ENCODE measurements around the gene HIRIP3.

Gene HIRIP3

GRCh38 chr16:29988346-29989075 is 6.9 kb downstream of the HIRIP3 start:
- Histone ChIP-seq H3K9ac (ENCODE audit: low read length) (no peak overlapping the region), H3K36me3 (replicated peaks; ENCODE audit: insufficient read depth, low read length) (peaks cover 6% of the 10 kb centered on the region; the same call in 1 of the 2 replicates), H4K20me1 (ENCODE audit: insufficient read depth, low read length) (no peaks in the 10 kb centered on the region)

GRCh38 chr16:29987371-29988085 is 7.9 kb downstream of the HIRIP3 start:
- H3K27ac ChIP-seq (ENCODE audit: low read length), result no peak overlapping the region
- H3K9me2 ChIP-seq (replicated peaks; ENCODE audit: insufficient read depth, low read length), result no peaks in the 10 kb centered on the region
- H3K9ac ChIP-seq (ENCODE audit: low read length), result no peak overlapping the region
- no peak for TF ChIP-seq EZH2phosphoT487 (IDR thresholded peaks at IDR 0.05; ENCODE audit: low read length)
- TF ChIP-seq EZH2 (optimal IDR thresholded peaks at IDR 0.05; ENCODE audit: low read depth, low read length), result no peak
- no peak for TF ChIP-seq CTCF (IDR thresholded peaks at IDR 0.05; ENCODE audit: low read length)
- H3K4me3 ChIP-seq (ENCODE audit: low read length), result no peak overlapping the region
- DNase-seq, result no peak
- no peaks in the 10 kb centered on the region for H4K20me1 ChIP-seq (ENCODE audit: insufficient read depth, low read length)
- peaks cover 8% of the 10 kb centered on the region; the same call in 1 of the 2 replicates for H3K36me3 ChIP-seq (replicated peaks; ENCODE audit: insufficient read depth, low read length)
- no peak overlapping the region for H3K4me2 ChIP-seq (ENCODE audit: low read depth, low read length)
- H3K4me1 ChIP-seq (ENCODE audit: low read length), result no peaks in the 10 kb centered on the region
- H3K9me3 ChIP-seq (replicated peaks; ENCODE audit: insufficient read depth, low read length), result no peaks in the 10 kb centered on the region
- no peak overlapping the region for H2AFZ ChIP-seq (ENCODE audit: low read length)
- H3K79me2 ChIP-seq (ENCODE audit: low read length), result no peaks in the 10 kb centered on the region
- H3F3A ChIP-seq (ENCODE audit: insufficient read depth, low read length), result peaks cover 9% of the 10 kb centered on the region; the same call in 1 of the 2 replicates
- no peaks in the 10 kb centered on the region for H3K27me3 ChIP-seq (replicated peaks; ENCODE audit: insufficient read depth, low read length)

More at GRCh38 chr16:29988346-29989075, 6.9 kb downstream of the HIRIP3 start:
- Histone ChIP-seq H3K9me3 (replicated peaks; ENCODE audit: insufficient read depth, low read length) (no peaks in the 10 kb centered on the region), H2AFZ (ENCODE audit: low read length) (no peak overlapping the region), H3K4me2 (ENCODE audit: low read depth, low read length) (no peak overlapping the region), H3K4me3 (ENCODE audit: low read length) (no peak overlapping the region), H3K27ac (ENCODE audit: low read length) (no peak overlapping the region), H3K27me3 (replicated peaks; ENCODE audit: insufficient read depth, low read length) (no peaks in the 10 kb centered on the region), H3K9me2 (replicated peaks; ENCODE audit: insufficient read depth, low read length) (no peaks in the 10 kb centered on the region), H3F3A (ENCODE audit: insufficient read depth, low read length) (peaks cover 9% of the 10 kb centered on the region; the same call in 1 of the 2 replicates), H3K4me1 (ENCODE audit: low read length) (no peaks in the 10 kb centered on the region), H3K79me2 (ENCODE audit: low read length) (no peaks in the 10 kb centered on the region)
- no peak for TF ChIP-seq EZH2 (optimal IDR thresholded peaks at IDR 0.05; ENCODE audit: low read depth, low read length)
- no peak for TF ChIP-seq CTCF (IDR thresholded peaks at IDR 0.05; ENCODE audit: low read length)
- TF ChIP-seq EZH2phosphoT487 (IDR thresholded peaks at IDR 0.05; ENCODE audit: low read length), result no peak
- no peak for DNase-seq

GRCh38 chr16:29986931-29987330 is 8.5 kb downstream of the HIRIP3 start:
- Histone ChIP-seq H3K79me2 (ENCODE audit: low read length) (no peaks in the 10 kb centered on the region), H4K20me1 (ENCODE audit: insufficient read depth, low read length) (no peaks in the 10 kb centered on the region), H3K9me3 (replicated peaks; ENCODE audit: insufficient read depth, low read length) (no peaks in the 10 kb centered on the region), H3K4me1 (ENCODE audit: low read length) (no peaks in the 10 kb centered on the region), H3K9me2 (replicated peaks; ENCODE audit: insufficient read depth, low read length) (no peaks in the 10 kb centered on the region), H3K4me3 (ENCODE audit: low read length) (no peak overlapping the region), H3K27me3 (replicated peaks; ENCODE audit: insufficient read depth, low read length) (no peaks in the 10 kb centered on the region), H3K4me2 (ENCODE audit: low read depth, low read length) (no peak overlapping the region), H3K27ac (ENCODE audit: low read length) (no peak overlapping the region), H3K9ac (ENCODE audit: low read length) (no peak overlapping the region), H2AFZ (ENCODE audit: low read length) (no peak overlapping the region), H3F3A (ENCODE audit: insufficient read depth, low read length) (peaks cover 9% of the 10 kb centered on the region; the same call in 1 of the 2 replicates), H3K36me3 (replicated peaks; ENCODE audit: insufficient read depth, low read length) (peaks cover 8% of the 10 kb centered on the region; the same call in 1 of the 2 replicates)
- DNase-seq, result no peak
- TF ChIP-seq EZH2 (optimal IDR thresholded peaks at IDR 0.05; ENCODE audit: low read depth, low read length) (no peak), EZH2phosphoT487 (IDR thresholded peaks at IDR 0.05; ENCODE audit: low read length) (no peak), CTCF (IDR thresholded peaks at IDR 0.05; ENCODE audit: low read length) (no peak)
